ENCODE results near the gene PPM1D.

DNA sequence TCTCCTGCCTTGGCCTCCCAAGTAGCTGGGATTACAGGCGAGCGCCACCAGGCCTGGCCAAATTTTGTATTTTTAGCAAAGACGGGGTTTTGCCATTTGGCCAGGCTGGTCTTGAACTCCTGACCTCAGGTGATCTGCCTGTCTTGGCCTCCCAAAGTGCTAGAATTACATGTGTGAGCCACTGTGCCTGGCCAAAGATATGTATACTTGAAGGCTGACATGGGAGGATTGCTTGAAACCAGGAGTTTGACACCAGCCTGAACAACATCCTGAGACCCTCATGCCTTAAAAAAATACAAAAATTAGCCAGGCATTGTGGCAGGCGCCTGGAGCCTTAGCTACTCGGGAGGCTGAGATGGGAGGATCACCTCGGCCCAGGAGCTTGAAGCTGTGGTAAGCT, 80.8 kb downstream of the PPM1D start:
- TF ChIP-seq ZNF362 (tag by site-specific recombination; IDR thresholded peaks at IDR 0.05) (no peak), ZBTB21 (tag by site-specific recombination; IDR thresholded peaks at IDR 0.05) (no peak), CTCF (tag by site-specific recombination; IDR thresholded peaks at IDR 0.05) (no peak)
- TF ChIP-seq, protein P1, sequence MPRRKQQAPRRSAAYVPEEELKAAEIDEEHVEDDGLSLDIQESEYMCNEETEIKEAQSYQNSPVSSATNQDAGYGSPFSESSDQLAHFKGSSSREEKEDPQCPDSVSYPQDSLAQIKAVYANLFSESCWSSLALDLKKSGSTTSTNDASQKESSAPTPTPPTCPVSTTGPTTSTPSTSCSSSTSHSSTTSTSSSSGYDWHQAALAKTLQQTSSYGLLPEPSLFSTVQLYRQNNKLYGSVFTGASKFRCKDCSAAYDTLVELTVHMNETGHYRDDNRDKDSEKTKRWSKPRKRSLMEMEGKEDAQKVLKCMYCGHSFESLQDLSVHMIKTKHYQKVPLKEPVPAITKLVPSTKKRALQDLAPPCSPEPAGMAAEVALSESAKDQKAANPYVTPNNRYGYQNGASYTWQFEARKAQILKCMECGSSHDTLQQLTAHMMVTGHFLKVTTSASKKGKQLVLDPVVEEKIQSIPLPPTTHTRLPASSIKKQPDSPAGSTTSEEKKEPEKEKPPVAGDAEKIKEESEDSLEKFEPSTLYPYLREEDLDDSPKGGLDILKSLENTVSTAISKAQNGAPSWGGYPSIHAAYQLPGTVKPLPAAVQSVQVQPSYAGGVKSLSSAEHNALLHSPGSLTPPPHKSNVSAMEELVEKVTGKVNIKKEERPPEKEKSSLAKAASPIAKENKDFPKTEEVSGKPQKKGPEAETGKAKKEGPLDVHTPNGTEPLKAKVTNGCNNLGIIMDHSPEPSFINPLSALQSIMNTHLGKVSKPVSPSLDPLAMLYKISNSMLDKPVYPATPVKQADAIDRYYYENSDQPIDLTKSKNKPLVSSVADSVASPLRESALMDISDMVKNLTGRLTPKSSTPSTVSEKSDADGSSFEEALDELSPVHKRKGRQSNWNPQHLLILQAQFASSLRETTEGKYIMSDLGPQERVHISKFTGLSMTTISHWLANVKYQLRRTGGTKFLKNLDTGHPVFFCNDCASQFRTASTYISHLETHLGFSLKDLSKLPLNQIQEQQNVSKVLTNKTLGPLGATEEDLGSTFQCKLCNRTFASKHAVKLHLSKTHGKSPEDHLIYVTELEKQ (tag by site-specific recombination; IDR thresholded peaks at IDR 0.05; ENCODE audit: borderline replicate concordance) = no peak

Measured in HEK293 (cell line).